G401.6 (cell line): ENCODE data around the gene CFAP100.

ENCODE experiments used
- FAIRE-seq: peaks from 2 replicates; lab custom pipeline; 2012; peaks lifted over from hg19 to GRCh38; lab: Jason Lieb, UNC

The CFAP100 gene

DNA sequence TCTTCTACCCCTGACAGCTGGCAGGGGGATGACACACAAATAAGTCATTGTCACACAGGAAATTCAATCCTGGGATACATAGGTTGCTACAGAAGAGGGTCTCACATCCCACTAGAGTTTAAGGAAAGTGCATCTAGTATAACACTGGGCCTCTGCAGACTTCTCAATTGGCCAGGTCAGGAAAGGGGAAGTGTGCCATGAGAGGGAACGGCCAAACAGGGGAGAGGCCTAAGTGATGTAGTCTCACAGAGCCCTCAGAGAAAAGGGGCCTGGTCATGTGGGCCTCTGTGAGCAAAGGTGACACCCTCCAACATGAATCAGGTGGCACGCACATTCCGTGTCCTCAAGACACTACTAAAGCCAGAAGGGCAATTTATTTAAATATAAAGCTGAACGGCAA is 69.8 kb downstream of the CFAP100 start:
- no peak for FAIRE-seq

DNA sequence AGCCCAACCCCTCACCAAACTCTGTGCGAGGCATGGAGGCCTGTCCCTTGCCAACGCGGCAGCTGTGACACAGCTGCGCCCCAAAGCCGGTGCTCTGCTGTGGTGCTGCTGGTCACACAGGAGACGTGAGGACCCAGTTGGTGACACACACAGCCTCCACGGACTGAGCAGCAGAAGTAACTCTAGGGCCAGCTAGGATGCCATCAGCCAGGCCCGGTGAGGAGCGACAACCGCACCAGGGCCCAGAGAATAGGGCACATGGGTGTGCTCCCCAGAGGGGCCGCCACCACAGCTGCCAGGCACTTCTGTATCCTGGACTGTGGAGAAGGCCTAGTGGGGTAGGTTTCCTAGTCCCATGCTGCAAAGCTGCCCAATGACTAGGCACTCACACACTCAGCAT is 70.3 kb downstream of the CFAP100 start:
- FAIRE-seq: no peak

DNA sequence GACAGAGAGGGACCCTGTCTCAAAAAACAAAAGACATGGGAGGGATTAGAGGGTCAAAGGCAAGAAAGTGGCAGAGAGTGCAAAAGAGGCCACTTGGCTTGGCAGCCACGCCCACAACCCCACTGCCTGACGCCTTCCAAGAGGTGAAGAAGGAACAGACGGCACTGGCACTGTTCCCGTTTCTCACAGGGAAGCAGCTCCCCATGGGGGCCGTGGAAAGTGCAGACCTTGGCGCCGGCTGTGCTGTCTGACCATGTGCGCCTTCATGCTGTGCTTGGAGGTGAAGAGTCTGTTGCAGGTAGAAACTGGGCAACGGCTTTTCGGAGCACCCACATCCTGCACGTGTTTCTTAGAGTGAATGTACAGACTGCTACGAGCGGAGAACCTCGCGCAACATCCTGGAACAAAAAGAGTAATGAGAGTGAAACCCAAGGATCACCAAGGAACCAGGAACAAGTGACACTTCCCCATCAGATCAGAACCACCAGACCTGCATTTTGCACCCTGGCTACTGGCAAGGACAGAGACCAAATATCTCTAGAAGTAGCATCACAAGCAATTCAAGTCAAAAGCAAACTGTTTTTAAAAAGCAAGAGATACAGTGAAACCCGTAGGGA is 71.3 kb downstream of the CFAP100 start:
- no peak for FAIRE-seq

DNA sequence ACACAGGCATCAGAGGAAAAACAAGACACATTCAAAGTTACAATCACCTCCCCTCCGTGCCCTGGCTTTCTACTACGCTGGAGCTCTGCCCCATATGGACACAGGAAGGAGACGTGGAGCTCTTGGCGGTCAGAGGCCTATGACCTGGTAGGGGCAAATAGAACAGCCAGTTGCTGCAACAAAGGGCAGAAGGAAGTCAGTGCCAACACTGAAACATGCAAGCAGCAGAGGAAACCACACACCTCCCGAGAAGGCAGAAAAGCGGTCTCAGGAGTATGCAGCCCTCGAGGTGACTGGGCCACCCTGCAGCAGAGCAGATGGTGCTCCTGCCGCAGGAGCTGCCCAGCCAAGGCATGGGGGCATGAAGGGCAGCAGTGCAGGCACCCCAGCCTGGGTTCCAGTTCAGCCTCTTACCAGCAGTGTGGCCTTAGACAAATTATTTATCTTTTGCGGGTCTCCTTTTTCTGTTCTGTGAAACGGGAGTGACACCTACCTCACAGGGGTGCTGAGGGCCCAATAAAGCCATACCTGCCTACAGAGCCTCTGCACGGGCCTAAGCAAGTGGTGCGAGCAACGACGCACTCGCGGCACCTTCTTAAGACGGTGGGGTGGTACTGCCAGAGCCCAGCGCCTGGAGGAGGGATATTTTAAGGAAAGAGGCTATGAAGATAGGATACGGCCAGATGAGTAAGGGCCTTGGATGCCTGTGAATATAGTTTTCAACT is 72.3 kb downstream of the CFAP100 start:
- FAIRE-seq: no peak

DNA sequence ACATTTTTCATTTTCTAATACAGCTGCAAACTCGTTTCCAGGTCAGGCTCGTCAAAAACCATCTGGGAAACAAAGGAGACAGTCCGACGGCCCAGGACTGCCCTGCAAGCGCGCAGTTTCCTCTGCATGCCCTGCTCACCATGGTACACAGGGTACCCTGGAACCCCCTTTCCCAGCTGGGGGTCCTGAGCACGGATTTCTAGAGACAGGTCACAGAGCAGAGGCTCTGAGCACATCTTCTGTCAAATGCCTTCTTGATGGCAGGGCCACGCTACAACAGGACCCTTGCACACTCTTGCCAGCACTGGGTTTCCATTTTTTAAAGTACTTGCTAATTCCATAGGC is 72.9 kb downstream of the CFAP100 start:
- no peak for FAIRE-seq

DNA sequence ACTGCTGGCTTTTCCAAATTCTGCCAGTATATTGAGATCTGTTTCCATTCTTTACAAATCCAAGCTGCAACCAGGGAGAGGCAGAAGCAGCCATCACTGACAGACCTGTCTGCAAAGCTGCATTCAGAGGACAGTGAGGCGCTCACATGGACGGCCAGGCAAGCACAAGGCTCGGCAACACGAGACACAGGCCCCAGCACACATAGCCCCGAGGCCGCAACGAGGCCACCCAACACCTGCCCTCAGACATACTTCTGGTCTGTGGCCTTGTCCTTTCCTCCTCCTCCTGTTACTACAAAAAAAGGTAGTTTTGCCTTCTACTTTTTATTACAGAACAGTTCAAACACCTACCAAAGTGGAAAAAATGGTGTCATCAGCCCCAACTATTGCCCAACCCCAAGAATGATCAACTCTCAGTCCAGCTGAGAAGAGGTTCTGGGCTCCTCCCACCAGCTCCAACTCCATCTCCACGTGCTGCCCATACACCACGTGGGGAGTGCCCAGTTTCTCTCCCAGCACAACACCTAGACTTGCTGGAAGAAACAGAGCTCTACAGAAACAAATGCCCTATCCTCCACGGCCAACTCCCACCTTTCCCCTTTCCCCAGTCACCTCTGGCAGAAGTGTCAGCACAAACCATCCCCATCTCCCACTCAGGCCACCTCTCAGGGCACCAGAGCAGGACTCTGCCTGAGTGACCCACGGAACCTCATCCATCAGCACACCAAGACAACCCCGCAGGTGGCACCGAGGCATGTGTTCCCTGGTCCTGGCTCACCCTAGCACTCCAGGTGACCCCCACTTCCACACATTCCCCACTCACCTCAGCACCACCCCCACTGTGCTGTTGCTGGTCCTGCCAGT is 73.6 kb downstream of the CFAP100 start:
- FAIRE-seq: no peak

DNA sequence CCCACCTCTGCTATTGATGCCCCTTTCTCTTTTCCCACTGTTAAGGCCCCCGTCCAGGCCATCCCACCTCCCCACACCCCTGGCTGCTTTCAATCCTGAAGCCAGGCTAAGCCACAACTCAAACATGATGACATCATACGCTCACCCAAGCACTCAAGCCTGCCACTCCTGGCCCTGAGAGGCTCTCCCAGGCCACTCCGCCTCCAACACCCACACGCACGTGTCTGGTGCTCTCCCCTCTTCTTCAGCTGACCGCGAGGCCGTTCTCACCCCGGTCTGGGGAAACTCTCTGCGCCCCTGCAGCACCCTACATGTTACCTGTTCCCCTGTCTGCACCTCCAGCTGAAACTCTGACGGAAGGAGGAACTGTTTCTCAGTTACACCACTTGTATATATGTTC is 74.8 kb downstream of the CFAP100 start:
- FAIRE-seq: no peak

DNA sequence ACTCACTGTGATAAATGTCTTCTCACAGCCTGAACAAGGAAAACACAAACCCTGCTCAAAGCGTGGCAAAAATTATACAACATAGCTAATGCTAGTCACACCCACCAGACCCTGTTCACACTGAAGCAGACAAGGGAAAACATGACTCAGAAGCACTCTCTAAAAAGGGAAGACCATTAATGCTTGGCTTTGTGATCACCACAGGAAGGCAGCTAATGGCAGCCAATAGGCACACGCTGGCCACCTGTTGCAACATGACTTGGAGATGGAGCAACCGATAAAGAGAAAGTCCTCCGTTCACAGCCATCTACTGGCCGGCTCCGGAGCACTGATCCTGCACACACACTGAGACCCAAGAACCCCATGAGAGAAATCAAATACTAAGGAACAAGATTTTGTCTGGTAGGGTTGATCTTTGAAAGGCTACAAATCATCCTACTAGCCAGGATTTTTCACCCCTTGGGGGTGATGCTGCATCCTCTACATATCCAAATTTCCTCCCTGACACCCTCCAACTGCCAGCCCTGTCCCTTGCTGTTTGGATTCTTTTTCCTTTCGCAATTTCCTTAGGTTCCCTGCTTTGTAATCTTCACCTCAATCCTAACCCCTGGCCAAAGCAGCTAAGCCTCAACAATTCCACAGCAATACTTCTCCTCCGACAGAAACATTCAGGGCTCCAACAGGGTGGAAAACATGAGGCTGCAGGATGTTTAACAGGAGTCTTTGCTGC is 77.7 kb downstream of the CFAP100 start:
- no peak for FAIRE-seq

DNA sequence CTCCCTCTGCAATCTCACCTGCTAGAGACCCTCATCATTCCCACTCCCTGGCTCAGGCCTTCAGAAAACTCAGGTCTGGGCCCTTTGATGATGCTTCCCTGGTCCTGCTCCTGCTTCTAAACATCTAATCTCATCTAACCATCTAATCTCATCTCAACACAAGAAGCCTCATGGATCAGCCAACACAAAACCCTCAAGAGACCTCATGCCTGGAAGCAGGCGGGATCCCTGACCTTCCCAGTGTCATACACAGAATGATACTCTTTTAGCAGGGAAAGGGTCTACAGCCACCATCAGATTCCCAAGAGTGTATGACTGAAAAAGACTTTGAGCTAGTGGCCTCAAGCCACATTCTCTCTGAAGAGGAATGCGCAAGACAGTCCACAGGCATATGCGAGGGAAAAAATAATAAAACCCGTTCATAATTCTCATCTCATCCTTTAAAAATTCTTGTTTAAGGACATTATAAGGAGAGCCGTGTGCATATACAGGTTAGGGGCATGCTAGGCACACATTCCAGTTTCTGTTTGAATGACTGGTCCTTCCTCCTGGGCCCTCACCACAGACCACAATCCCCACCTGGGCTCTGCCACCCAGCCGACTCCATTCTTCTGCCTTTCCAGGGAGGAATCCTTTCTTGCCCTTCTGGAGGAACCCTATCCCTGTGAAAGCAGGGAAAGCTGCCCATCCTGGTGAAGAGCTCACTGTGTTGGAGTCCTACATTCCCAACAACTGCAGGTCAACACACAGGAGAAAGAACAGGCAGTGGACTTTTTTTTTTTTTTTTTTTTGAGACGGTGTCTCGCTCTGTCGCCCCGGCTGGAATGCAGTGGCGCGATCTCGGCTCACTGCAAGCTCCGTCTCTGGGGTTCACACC is 78.8 kb downstream of the CFAP100 start:
- FAIRE-seq: no peak

DNA sequence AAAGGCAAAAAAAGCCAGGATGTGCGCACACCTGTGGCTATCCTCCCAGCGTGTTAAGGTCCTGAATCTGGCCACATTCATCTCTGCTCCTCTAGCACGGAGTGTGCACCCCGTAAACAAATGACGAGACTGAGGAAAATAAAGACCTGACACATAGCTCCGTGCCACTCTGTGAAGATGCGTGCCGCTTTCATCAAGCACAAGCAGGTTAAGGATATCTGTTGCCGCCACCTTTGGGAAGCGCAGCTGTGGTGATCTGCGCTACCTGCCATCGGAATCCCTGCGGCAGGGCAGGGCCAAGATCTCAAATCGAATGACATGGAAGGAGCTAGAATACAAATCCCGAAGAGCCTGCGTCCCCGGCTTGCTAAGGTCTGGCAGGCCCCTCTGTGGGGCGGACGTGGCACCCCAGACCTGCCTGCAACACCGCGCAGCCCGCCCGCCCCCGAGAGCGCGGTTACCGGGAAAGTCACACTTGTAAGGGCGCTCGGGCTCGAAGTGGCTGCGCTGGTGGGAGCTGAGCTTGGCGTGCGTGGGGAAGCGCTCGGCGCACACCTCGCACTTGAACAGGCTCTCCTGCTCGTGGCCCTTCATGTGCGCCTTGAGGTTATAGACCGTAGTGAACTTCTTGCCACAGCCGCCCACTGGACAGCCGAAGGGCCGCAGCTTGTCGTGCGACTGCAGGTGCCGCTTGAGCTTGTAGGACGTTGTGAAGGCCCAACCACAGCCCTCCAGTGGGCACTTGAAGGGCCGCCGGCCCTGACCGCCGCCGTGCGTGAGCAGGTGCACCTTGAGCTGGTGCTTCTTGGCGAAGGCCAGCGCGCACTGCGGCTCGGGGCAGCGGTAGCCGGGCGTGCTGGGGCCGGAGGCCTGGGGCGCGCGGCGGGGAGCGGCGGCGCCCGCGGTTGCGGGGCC is 80.0 kb downstream of the CFAP100 start:
- no peak for FAIRE-seq

DNA sequence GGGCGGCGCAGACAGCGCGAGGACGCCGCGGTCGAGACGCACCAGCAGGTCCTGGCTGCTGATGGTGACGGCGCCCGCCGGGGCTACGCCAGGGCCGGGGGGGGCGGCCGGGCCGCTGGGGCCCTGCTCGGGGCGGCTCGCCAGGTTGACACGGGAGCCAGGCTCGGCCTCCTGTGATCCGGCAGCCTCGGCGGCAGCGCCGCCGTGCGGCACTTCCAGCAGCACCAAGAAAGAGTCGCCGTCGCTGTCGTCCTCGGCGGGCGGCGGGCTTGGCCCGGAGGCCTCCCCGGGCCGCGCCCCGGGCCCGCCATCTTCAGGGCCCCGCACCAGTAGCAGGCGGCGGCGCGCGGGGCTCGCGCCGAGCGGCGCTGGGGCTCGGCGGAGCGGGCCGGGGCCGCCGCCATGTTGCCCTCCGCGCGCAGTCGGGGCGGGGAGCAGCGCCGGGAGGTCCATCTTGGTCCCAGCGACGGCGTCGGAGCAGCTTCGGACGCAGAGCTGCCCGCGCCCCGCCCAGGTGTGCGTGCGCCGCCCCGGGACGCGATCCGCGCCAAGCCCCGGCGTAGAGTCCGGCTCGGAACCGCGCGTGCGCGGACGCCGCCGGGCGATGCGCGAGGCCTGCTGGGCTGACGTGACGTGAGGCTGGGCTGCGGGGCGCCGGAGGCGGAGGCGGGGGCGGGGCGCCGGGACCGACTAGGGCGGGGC is 80.9 kb downstream of the CFAP100 start, which contains the start of gene ZXDC:
ZXDC (minus strand) TSS at position 479 of the 702 bp plus-strand sequence; CDS start at position 453, 26 bp downstream.
- FAIRE-seq: no peak

DNA sequence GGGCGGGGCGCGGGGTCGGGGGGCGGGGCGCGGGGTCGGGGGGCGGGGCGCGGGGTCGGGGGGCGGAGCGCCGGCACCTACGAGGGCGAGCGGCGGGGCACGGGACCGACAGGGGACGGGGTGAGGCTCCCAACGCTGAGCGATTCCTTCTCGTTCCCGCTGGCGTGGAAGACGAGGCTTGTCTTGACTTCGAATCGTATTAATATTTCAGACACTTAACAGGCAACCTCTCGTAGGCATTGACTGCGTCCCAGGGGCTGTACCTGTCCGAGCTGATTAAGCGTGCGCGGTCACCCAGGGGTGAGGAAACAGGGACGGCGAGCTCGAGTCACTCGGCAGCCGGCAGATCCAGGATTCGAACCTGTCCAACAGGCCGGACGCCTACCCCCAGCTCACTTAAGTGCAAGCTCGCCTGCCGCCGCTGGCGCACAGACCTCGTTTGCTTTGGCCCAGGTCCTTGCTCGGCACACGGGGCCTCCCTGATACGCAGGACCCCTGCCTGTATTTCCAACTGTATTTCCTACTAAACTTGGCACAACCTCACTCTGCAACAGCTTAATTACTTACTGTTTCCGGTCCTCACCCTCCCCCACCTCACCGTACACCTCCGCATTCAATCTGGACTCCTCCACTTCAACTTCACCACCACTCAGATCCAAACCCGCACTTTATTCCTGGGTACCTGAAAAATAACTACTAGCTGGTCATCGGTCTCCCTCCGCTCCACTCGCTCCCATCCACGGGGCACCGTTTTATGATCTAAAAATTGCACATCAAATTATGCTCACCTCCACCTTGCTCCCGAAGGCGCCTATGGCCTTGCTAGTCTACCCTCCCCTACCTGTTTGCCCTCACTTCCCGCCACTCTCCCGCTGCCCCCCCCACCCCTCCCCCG is 81.7 kb downstream of the CFAP100 start:
- no peak for FAIRE-seq

DNA sequence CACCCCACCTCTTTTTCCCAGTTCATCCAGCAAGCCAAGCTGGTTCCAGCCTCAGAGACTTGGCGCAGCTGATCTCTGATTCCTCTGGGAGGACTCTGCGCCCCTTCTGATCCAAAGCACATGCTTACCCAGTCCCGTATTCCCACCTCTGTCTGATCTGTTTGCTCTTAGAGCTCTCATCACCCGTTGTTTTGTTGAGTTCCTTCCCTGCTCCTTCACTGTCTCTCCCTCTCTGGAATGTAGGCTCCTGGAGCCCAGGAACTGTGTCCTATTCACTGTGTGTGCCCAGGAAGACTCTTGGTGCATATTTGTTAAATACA is 82.3 kb downstream of the CFAP100 start:
- FAIRE-seq: no peak

DNA sequence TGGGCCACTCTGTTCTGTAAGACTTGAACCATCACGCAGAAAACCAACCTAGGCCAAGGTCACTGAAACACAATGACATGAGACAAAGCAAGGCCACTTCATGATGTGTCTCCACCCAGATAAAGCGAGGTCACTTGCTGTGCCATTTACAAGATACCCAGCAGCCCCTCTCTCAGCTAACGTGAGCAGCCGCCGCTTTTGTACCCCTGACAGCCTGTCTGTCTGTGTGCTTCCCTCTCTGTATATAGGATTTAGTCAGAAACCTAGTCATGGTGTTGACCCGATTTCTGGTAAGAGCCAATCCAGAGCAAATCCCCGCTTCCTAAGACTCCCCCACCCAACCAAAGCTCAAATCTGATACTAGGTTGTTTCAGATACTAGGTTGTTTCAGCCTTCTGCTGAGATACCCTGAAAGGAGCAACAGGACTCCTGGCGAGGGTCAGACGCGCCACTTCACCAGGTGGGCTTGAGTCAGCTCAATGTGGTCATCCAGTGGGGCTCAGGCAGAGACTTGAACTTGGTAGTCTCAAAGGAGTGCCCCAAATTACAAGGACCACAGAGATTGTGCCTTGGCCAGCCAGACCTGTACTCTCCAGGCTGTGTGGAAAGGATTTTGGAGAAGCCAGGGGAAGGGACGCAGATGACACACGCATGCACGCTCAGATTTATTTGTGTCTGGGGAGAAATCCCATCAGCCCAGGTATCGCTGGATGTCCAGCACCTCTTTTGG is 84.0 kb downstream of the CFAP100 start:
- no peak for FAIRE-seq

DNA sequence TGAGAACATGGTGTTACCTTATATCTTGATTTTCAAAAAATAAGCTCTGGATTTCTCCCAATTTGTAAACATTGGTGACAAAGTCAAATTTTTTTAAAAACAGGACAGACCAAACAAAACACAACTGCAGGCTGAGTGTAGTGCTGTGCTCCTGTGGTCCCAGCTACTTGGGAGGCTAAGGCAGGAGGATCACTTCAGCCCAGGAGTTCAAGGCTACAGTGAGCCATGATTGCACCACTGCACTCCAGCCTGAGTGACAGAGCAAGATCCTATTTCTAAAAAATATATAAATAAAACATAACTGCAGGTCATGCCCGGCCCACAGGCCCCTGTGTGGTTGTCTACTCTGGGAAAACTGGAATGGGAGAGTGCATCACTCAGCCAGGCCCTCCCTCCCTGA is 84.9 kb downstream of the CFAP100 start:
- FAIRE-seq: no peak

DNA sequence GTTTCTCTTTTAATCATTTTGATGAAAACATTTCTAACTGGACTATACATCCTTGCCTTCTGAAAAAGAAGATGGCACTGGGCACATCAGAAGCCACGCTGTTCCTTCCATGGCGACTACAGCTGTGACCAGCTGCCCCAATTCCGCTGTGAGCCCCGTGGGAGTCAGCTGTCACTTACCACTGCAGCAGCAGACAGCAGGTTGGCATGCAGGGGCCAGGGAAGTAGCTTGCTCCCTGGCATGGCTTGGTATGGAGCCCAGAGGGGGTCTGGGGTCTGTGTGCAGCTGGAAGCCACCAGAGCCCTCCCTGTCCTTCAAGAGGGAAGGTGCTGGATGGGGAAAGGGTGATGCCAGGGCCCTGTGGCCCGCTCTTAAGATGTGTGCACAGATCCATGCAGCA is 85.5 kb downstream of the CFAP100 start:
- no peak for FAIRE-seq

DNA sequence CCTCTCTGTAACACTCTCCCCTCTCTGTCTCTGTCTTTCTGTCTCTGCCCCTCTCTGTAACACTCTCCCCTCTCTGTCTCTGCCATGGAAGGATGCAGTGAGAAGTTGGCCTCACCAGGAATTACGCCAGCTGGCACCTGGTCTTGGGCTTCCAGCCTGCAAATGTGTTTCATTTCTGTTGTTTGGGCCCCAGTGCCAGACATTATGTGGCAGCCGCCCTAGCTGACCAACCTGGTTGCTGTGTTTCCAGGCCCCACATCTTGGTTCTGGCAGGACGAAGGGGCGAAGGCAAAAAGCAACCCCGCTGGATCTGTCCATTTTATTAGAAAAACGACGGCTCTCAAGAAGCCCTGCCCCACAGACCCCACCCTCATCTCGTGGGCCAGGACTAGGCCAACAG is 86.2 kb downstream of the CFAP100 start:
- FAIRE-seq: no peak

DNA sequence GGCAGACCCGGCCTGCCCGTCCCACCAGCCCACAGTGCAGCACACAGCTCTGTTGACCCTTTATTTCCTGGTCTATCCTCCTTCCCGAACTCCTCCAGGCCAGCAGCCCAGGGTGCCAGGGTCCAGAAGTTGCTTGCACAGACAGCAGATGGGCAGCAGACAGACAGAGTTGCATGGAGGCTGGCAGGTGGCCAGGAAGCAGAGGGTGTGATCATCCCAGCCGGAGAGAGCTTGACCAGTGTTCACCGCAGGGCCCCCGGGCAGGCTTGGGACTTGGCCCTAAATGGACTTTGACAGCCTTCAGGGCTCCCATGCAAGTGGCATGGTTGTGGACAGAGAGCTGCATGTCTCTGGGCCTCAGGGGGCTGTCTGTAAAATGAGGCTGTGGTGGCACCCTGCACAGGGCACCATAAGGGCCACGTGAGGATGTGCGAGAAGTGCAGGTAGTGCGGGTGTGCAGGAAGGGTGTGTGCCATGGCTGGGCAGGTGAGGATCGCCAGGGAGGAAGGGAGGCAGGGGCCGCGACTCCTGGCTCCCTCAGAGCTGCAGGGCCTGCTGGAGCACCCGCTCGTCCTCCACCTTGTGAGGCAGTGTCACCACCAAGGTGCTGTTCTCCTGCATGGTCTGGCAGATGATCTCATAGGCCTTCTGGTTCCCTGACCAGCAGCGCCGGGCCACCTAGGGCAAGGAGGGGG is 87.2 kb downstream of the CFAP100 start:
- FAIRE-seq: no peak
